C1 segment of cervical spinal cord (tissue), 14 donors: ENCODE measurements around the gene KAZN.
"Not testable (repeated sequence)": the region's sequence is repeated elsewhere in the genome, so short reads cannot be mapped to it uniquely, and the experiment has no call there.

ENCODE experiments used
- DNase-seq, 14 donors: peaks; one replicate each; lab custom pipeline; 2025; lab: John Stamatoyannopoulos, UW

Gene KAZN

GRCh38 chr1:14598498-14599182 is at the start of gene KAZN:
KAZN (plus strand) TSS chr1:14598685.
- DNase-seq: peak in 7 of 14 donors; percentile 19 to 71 (median 40)

DNA sequence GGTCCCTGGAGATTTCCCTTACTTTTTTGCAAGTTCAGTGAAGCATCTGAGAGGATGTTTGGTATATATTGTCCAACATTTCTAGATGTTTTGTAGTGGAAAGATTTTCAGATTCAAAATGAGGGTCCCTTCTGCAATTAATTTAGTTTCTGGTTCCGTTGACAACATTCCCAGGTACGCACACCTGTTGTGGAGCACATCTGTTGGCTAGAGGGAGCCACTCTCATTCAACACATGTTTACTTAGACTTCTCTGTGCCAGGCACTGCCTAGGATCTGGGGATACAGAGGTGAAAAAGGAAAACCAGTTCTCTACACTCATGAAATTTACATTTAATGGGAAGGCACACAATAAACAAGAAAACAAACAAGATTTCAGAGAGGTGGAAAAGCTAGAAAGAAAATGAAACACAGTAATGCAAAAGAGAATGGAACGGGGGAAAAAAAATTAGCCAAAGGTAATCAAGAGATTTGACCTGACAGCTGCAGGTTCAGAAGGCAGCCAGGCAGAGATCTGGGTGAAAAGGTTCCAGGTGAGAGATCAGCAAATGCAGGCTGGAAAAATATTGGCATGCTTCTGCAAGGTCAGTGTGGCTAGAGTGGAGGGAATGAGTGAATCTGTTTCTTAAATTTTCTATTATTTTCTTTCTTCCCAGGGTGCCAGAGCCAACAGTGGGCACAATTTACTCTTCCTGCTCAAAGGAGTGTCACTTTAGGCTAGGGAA is 48.4 kb upstream of the KAZN start:
- DNase-seq: no peak

DNA sequence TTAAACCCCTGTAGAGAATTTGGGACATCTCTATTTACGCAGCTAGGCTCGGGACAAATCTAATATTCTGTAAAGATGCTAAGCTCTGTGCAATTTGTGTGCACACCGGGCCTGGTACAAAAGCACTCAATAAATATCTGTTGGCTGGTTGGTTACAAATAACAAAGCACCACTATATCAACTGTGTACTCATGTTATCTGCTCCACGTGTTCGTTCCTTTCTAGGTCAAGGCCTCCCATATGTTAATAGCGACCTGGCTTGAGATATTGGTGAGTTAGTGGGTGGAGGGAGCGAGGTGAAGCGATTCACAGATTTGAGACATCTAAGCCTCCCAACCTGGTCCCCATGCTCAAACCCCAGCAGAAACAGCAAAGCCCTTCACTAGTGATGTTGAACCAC is 47.1 kb upstream of the KAZN start:
- DNase-seq: no peak

GRCh38 chr1:14552246-14552965 is 46.1 kb upstream of the KAZN start:
- DNase-seq: peak in 6 of 14 donors; percentile 0 to 66 (median 13)

DNA sequence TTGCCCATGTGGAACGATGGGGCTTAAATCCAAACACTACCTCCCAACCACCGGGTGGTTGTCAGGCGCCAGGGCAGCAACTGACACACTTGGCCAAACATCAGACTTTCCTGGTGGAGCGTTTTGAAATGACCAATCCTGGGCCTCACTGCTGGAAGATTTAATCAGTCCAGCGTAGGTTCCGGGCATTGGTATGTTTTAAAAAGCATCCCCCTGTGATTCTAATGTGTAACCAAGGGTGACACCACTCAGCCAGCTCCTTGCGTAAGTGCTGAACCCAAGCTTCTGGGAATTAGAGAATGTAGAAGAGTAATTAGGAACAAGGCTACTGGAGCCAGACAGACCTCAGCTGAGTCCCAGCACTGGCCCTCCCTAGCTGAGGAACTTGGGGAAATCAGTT is 44.8 kb upstream of the KAZN start:
- peak in 5 of 14 donors; percentile 3 to 67 (median 14) for DNase-seq

DNA sequence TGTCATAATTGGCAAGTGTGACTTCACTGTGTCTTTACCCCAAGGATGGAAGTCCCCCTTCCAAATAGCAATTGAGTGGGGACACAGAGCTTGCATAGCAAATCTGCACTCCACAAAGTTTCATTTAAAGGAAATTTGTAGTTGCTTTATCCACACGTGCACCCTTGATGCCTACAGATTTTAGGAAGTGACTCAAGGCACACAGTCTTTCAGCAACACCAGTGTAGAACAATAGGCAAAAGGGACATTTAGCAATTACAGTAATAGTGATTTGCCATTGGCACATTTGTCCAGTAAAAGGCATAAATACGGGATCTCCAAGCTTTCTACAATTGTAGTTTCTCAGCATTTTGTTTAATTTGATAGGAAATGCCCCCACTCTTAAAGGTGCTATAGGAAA is 43.4 kb upstream of the KAZN start:
- no peak for DNase-seq

GRCh38 chr1:14561014-14561693 is 37.3 kb upstream of the KAZN start:
- DNase-seq: no peak

GRCh38 chr1:14565090-14565489 is 33.4 kb upstream of the KAZN start:
- no peak for DNase-seq

DNA sequence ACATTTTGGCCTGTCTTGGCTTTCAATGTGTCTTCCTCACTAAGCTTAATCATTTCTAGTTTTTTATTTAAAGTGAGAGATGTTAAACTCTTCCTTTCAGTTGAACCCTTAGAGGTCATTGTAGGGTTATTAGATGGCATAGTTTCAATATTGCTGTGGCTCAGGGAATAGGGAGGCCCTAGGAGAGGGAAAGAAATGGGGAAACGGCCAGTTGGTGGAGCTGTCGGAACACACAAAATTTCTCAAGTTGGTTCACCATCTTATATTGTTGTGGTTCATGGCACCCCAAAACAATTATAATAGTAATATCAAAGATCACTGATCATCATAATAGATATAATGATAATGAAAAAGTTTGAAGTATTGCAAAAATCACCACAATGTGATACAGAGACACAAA is 31.4 kb upstream of the KAZN start:
- DNase-seq: no peak

DNA sequence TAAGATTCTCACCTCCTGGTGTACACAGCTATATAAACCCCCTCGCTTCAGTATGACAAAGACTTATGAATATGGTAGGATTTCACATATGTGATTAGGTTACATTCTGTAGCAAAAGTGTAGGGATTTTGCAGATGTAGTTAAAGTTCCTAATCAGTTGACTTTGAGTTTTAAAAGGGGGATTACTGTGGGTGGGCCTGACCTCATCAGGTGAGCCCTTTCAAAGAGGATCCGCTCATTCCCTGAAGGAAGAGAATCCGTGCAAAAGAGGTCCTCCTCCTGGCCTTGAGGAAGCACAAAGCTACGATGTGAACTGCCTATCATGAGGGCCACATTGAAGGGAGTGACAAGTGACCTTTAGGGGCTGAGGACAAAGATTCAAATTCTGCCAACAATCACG is 30.6 kb upstream of the KAZN start:
- no peak for DNase-seq

DNA sequence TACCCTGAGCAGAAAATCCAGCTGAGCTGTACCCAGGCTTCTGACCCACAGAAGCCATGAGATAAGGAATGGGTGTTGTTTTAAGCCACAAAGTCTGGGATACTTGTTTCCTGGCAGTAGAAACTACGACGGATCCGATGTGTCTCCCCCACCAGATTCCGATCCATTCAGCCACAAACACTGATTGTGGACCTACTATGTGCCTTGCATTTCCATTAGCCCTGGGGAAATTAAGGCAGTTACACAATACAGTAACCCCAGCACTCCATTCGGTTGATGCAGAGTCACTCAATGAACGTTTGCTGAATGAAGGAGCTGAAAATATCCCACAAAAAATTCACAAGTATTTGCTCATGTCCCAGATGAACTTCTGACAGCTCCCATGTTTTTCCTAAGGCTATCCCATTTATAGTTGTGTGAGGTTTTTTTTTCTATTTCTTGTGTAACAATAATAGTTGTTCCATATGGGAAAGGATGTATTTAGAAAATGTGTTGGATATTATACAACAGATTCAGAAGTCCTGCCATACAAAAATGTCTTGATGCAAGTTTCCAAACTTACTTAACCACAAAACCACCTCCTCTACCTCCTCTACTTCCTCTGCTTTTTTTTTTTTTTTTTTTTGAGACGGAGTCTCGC is 29.6 kb upstream of the KAZN start:
- no peak for DNase-seq

DNA sequence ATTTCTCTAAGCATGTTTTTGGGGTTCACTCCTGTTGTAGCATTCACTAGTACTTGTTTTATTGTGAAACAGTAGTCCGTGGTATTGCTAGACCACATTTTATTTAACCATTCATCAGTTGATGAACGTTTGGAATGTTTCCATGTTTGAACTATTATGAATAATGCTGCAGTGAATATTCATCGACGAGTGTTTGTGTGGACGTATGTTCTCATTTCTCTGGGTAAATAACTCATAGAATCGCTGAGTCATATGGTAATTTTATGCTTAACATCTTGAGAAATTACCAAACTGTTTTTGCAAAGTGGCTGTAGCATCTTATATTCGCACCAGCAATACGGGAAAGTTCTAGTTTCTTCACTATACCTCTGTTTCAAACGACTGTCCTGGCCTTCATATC is 28.0 kb upstream of the KAZN start:
- no peak for DNase-seq

DNA sequence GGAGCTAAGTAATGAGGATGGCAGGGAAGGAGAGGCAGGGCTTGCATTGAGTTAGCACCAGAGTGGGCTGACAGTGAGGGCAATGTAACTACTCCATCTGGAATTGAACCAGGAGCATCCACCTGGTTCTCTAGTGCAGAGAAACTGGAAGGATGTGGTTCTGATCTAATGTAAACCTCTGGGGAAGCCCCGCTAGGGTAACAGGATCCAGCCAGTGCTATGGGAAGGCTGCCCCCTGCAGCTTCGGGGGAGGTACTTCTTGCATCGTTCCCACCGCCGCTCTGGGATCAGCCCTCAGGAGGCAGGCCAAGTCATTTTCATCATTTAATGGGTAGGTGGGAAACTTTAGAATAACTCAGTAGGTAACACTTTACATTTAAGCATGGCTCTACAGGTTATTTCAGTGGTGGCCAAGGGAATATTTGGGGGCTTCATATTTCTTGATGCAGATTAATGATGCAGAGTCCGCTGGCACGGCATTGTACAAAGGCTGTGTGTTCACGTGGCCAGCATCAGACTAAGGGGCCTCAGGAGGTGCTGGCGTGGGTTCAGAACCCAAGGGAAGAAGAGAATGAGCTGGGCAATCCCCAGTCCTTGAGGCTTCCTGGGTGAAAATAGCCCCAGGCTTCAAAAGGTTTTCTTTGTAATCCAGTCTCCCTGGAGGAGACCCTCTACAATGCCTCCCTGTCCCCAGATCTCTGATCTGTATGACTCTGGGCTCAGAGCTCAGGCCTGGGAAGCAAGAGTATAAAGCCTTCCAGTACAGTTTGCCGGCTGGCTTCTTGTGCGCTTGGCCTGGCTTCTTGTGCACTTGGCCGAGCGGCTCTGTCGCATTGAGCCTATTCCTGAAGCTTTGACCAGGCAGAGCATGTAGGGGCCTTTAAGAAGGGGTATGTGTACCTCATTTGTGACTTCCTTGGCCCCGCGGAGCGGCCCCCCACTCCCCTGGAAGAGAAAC is 26.4 kb upstream of the KAZN start:
- DNase-seq: peak in 7 of 14 donors; percentile 1 to 41 (median 28)

- no peak for DNase-seq
Measured at GRCh38 chr1:14572861-14573260, 25.6 kb upstream of the KAZN start.

DNA sequence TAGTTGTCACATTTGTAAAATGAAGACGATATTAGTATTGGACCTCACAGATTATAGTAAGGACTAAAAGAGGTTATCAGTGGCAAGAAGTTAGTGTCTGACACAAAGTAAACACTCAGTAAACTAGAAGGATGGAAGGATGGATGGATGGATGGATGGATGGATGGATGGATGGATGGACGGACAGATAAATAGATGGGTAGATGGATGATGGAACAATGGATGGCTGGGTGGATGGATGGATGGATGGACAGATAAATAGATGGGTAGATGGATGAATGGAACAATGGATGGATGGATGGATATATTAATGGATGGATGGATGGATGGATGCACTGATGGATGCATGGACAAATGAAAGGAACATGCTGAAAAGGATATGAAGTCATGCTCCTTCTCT is 22.3 kb upstream of the KAZN start:
- DNase-seq: no peak

DNA sequence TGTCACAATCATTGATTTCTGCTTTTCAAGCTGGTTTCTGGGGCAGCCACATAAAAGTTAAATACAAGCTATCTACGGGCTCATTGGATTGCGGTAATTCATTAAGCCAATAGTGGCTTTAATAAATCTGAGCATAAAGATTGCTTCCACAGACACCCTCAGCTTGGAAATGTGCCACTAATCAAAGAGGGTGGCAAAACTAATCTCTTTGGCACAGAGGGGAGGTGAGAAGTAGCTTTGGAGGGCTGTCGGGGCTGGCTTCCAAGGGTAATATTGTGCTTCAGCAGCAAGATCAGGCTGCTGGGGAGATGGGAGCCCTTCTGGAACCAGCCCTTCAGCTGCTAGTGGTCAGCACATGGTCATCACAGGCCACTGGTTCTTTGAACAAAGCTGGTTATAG is 21.2 kb upstream of the KAZN start:
- DNase-seq: no peak

- DNase-seq: no peak
Measured at GRCh38 chr1:14578156-14578555, 20.3 kb upstream of the KAZN start.

GRCh38 chr1:14580295-14580694 is 18.2 kb upstream of the KAZN start:
- not testable (repeated sequence) for DNase-seq

DNA sequence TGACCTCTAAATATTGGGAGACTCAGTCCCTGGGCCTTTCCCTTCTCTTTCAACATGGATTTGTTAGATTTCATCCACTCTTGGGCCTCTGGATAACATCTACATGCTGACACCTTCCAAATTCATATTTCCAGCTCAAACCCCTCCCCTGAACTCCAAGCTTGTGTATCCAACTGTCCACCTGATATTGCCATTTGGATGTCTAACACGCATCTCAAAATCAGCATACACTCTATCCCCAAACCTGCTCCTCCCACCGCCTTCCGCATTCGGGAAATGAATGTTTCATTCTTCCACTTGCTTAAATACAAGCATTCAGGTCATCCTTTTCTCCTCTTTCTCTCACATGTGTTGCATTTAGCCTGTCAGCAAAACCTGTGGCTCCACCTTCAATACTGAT is 17.5 kb upstream of the KAZN start:
- no peak for DNase-seq

GRCh38 chr1:14583788-14584187 is 14.7 kb upstream of the KAZN start:
- no peak for DNase-seq
